Glomerular endothelial cell (primary cell): ENCODE results near the gene SFT2D3. TPM values are rescaled to one million over a fixed set of nuclear protein-coding genes. Genes with fewer than 3 reads are reported as not detected.
"Not testable (repeated sequence)": the region's sequence is repeated elsewhere in the genome, so short reads cannot be mapped to it uniquely, and the experiment has no call there.

Source experiments
- DNase-seq: peaks from one replicate; pipeline ENCODE4 v3.0.0-alpha.2; 2011; ENCODE audit warnings: low read depth, low spot score; ENCODE audit errors: extremely low read depth
- total RNA-seq: library from RNA; depleted of rRNA; stranded (reverse); fragments of >200 nt; gene quantifications from 2 replicates; pipeline ENCODE4 v1.2.3, GENCODE V29; 2015

The SFT2D3 gene
- total RNA-seq, 1 donor from 2014 or later: 6.7 TPM

DNA sequence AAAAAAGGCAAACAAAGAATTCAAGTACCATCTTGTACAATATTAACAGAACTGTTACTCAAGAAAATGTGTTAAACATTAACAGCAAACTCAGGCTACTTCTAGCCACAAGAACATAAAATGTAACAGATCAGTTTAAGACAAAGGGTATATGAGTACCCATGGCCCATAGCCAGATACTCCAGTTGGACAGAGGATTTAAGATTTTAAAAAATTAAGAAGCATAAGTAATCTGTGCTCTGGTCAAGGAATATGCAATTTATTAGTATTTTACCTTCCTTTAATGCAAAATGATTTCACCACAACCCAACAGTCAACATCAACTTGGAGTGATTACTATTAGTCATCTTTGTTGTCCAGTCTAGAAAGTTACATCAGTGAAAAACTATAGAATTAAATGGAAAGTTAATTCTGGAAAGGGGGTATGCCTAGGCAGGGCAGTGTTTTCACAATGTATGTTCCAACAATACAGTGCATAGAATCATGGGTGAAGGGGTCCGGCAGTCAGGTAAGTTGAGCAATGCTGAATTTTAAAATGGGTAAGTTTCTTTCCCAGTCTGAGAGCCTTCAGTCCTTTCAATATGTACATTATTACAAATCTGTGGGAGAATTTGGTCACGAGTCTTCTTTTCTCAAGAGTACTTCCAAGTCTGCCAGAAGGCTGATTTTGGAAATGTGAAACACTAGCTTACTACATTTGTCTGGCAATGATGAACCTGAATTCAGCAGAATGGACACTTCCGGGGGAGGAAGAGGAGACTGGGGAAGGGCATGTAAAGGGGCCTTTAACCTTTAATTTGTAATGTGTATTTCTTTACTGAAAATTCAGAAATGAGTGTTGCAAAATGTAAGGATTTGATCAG, 34.5 kb downstream of the SFT2D3 start:
- DNase-seq: no peak

DNA sequence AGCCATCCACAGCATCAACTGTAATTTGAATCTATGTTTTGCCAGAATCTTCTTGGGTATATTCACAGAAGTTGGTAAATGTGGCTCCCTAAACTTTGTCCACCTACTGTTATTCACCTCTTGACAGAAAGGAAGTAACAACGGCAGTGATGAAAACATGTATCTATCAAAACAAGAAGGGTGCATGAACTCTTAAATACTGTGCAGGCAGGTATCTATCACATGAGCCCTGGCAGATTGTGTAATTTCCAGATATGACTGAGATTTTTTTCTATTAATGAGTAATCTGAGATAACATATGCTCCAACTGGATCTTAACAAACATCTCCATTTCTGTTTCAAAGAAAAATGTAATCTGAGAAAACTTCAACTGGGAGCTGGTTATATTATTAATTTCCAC, 36.6 kb downstream of the SFT2D3 start:
- DNase-seq: no peak

DNA sequence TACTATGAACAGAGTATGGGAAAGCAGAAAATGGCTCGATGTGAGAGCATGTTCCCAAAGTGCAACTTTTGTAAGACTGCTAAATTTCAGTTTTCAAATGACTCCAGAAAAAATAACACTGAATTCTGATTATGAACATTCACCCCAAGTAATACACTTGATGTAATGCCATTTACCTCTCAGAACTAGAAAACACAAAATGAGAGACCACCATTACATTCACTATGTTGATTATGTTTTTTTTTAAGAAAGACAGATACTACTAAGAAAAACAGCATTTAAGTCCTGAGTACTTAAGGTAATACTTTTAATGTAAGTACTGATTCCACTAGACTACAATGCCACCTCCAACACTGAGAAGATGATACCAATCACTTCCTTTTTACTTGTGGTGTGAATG, 38.5 kb downstream of the SFT2D3 start:
- no peak for DNase-seq

- no peak for DNase-seq
Observed at GRCh38 chr2:127740665-127741288, 39.5 kb downstream of the SFT2D3 start.

- DNase-seq: no peak
Observed at GRCh38 chr2:127743477-127744026, 42.3 kb downstream of the SFT2D3 start.

GRCh38 chr2:127747621-127748020, 46.3 kb downstream of the SFT2D3 start:
- no peak for DNase-seq

DNA sequence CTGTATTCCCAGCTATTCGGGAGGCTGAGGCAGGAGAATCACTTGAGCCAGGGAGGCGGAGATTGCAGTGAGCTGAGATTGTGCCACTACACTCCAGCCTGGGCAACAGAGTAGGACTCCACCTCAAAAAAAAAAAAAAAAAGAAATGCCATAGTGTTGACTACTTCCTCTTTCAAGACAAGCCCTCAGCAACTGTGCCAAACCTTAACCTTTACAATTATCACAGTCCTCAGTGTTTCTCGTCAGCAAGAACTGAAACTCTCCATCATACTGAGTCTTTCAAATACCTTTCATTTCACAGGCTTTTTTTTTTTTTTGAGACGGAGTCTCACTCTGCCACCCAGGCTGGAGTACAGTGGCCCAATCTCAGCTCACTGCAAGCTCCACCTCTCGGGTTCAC, 48.2 kb downstream of the SFT2D3 start:
- DNase-seq: not testable (repeated sequence)

DNA sequence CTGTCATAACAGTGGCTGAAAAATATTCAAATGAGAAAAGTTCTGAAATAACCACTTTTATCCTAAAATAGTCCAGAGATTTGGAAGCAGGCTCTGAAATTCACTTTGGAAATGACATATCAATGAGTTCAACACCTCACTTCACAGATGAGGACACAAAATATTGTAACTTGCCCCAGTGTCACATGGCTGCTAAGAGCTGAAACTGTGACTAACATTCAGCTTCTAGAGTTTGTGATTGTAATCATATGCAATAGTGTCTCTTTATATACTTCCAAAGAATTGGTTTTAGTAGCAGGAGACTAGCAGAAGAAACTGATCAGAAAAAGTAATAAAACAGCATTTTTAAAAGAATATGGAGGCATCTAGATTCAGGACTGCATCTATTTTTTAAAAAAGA, 52.1 kb downstream of the SFT2D3 start:
- DNase-seq: no peak

- no peak for DNase-seq
Observed at GRCh38 chr2:127754186-127754585, 52.9 kb downstream of the SFT2D3 start.

Other genes with a start within 250 kb of the SFT2D3 start
- gene IWS1, start 175.0 kb upstream of the SFT2D3 start, total RNA-seq: 35.3 and 46.2 TPM in 2 replicates
- gene MYO7B, start 165.8 kb upstream of the SFT2D3 start, total RNA-seq: 0.05 and 1.2 TPM in 2 replicates
- gene GPR17, start 55.3 kb upstream of the SFT2D3 start, total RNA-seq: not detected in 2 replicates
- 15.6 and 22.9 TPM in 2 replicates for gene LIMS2, start 26.0 kb upstream of the SFT2D3 start, total RNA-seq
- gene WDR33, start 109.7 kb downstream of the SFT2D3 start, total RNA-seq: 21.7 and 28.2 TPM in 2 replicates
- gene POLR2D, start 156.7 kb downstream of the SFT2D3 start, total RNA-seq: 17.7 and 21.3 TPM in 2 replicates
- gene AMMECR1L, start 184.5 kb downstream of the SFT2D3 start, total RNA-seq: 15.5 and 20.7 TPM in 2 replicates